HFF-Myc (cell line): ENCODE measurements around the gene PTPRM.

Experiments used
- DNase-seq: peaks from one replicate; pipeline ENCODE4 v3.0.0-alpha.2; 2011; ENCODE audit warnings: low read depth; ENCODE audit errors: extremely low read depth
- H3K4me3 ChIP-seq: replicated peaks from 2 replicates; pipeline ENCODE4 v1.5.1; 2011; ENCODE audit warnings: low read depth, mild to moderate bottlenecking, control low read depth, low read length
- CTCF ChIP-seq: IDR thresholded peaks from 2 replicates; pipeline ENCODE4 v1.5.1; 2012; ENCODE audit warnings: mild to moderate bottlenecking, low read depth, low read length, control low read depth; ENCODE audit errors: missing control alignments

PTPRM gene

GRCh38 chr18:8397034-8397433 is 829.9 kb downstream of the PTPRM start:
- no peak for DNase-seq
- no peak overlapping the region for H3K4me3 ChIP-seq
- TF ChIP-seq CTCF: no peak

- no peak for DNase-seq
- H3K4me3 ChIP-seq: no peak overlapping the region
- TF ChIP-seq CTCF: no peak
Observed at GRCh38 chr18:8399138-8399537, 832.0 kb downstream of the PTPRM start.

GRCh38 chr18:8400193-8400752 is 833.2 kb downstream of the PTPRM start:
- H3K4me3 ChIP-seq: no peak overlapping the region
- no peak for DNase-seq
- TF ChIP-seq CTCF: no peak

- no peak overlapping the region for H3K4me3 ChIP-seq
- no peak for DNase-seq
- no peak for TF ChIP-seq CTCF
Observed at GRCh38 chr18:8400825-8401224, 833.7 kb downstream of the PTPRM start.

GRCh38 chr18:8401606-8402005 is 834.5 kb downstream of the PTPRM start:
- TF ChIP-seq CTCF: no peak
- H3K4me3 ChIP-seq: no peak overlapping the region
- no peak for DNase-seq

GRCh38 chr18:8402237-8402636 is 835.1 kb downstream of the PTPRM start:
- TF ChIP-seq CTCF: no peak
- no peak overlapping the region for H3K4me3 ChIP-seq
- DNase-seq: no peak

GRCh38 chr18:8403713-8404112 is 836.6 kb downstream of the PTPRM start:
- no peak for TF ChIP-seq CTCF
- no peak overlapping the region for H3K4me3 ChIP-seq
- no peak for DNase-seq
